ENCODE measurements around the gene SLC35F1. TPM values are rescaled to one million over a fixed set of nuclear protein-coding genes. Genes with fewer than 3 reads are reported as not detected.

The SLC35F1 gene
- total RNA-seq, 6 experiments from 2014 or later = 0.12 TPM; not detected in 5

DNA sequence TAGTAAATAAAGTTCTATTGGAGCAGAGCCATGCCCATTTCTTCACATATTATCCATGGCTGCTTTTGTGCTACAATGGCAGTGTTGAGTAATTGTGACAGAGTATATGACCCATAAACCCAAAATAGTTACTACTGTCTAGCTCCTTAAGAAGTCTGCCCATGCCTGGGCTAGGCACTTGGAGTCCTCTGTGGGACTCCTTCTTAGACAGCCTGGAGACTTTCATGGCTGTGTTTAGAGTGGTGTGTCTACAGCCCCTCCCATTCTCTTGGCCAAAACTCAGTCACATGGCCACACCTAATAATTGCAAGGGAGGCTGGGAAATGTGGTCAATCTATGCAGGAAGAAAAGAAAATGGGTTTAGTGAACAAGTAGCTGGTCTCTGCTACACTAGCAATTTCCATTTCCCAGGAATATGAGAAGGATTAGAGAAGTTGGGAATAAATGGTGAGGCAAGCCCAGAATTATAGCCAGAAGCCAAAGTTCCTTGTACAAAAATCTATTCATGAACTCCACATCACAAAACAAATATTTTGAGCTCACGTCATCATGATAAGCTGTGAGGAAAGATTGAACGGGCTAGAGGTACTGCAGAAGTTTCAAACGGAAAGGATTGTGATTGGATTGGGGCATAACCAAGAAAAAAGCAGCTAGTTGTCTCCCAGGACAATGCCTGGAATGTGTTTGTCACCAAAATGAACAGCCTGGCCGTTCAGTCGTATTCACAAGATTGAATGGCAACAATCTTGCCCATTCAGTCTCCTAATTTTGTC, 389.3 kb downstream of the SLC35F1 start:
- no peaks in the 10 kb centered on the region for H3K27me3 ChIP-seq
- 30% methylated on average over 5 of the region's 5 CpGs for WGBS (ENCODE audit: insufficient coverage, low coverage, low lambda C conversion rate, missing lambda C conversion rate)
- ATAC-seq (peak; percentile 80 to 95 (median 84)), DNase-seq (peak in 1 of 3 donors; percentile 44)
- H3K36me3 ChIP-seq = no peaks in the 10 kb centered on the region
- intact Hi-C loops (cut with DNase I) = no loop called here
- TF ChIP-seq POLR2A (IDR thresholded peaks at IDR 0.05) (no peak), CTCF (IDR thresholded peaks at IDR 0.05) (no peak)
- H3K27ac ChIP-seq = peak overlapping the region in 2 of 3 donors; percentile 26 to 65
- H3K9me3 ChIP-seq = no peaks in the 10 kb centered on the region
- peaks cover 0 to 4% (median 0%) of the 10 kb centered on the region in 4 donors for H3K4me1 ChIP-seq
- H3K4me3 ChIP-seq = no peak overlapping the region

GRCh38 chr6:118297821-118298220, 390.8 kb downstream of the SLC35F1 start:
- Histone ChIP-seq H3K9me3 (no peaks in the 10 kb centered on the region), H3K4me3 (no peak overlapping the region), H3K36me3 (no peaks in the 10 kb centered on the region), H3K27me3 (no peaks in the 10 kb centered on the region), H3K4me1 (peaks cover 0 to 4% (median 0%) of the 10 kb centered on the region in 4 donors), H3K27ac (no peak overlapping the region)
- TF ChIP-seq CTCF (IDR thresholded peaks at IDR 0.05) = no peak
- TF ChIP-seq POLR2A (IDR thresholded peaks at IDR 0.05) = no peak
- intact Hi-C loops (cut with DNase I) = no loop called here
- DNase-seq (no peak), ATAC-seq (no peak)
- WGBS (ENCODE audit: insufficient coverage, low coverage, low lambda C conversion rate, missing lambda C conversion rate) = 81% methylated on average over 2 of the region's 2 CpGs

GRCh38 chr6:118298476-118299427, 391.7 kb downstream of the SLC35F1 start:
- H3K4me1 ChIP-seq = peaks cover 0 to 4% (median 0%) of the 10 kb centered on the region in 4 donors
- TF ChIP-seq POLR2A (IDR thresholded peaks at IDR 0.05) = no peak
- TF ChIP-seq CTCF (IDR thresholded peaks at IDR 0.05) = no peak
- H3K27me3 ChIP-seq = no peaks in the 10 kb centered on the region
- ATAC-seq = no peak
- H3K4me3 ChIP-seq = no peak overlapping the region
- intact Hi-C loops (cut with DNase I) = no loop called here
- 43% methylated on average over 6 of the region's 8 CpGs for WGBS (ENCODE audit: insufficient coverage, low coverage, low lambda C conversion rate, missing lambda C conversion rate)
- no peaks in the 10 kb centered on the region for H3K9me3 ChIP-seq
- H3K36me3 ChIP-seq = no peaks in the 10 kb centered on the region
- H3K27ac ChIP-seq = no peak overlapping the region
- DNase-seq = no peak

- Histone ChIP-seq H3K27ac (no peak overlapping the region), H3K9me3 (no peaks in the 10 kb centered on the region), H3K27me3 (no peaks in the 10 kb centered on the region), H3K4me3 (no peak overlapping the region), H3K36me3 (no peaks in the 10 kb centered on the region), H3K4me1 (peaks cover 0 to 4% (median 0%) of the 10 kb centered on the region in 4 donors)
- ATAC-seq = no peak
- TF ChIP-seq POLR2A (IDR thresholded peaks at IDR 0.05) (no peak), CTCF (IDR thresholded peaks at IDR 0.05) (no peak)
- no peak for DNase-seq
- WGBS (ENCODE audit: insufficient coverage, low coverage, low lambda C conversion rate, missing lambda C conversion rate) = 68% methylated on average over 4 of the region's 4 CpGs
- intact Hi-C loops (cut with DNase I) = no loop called here
Observed at GRCh38 chr6:118299457-118299856, 392.4 kb downstream of the SLC35F1 start.
